Stimulated activated CD4-positive, alpha-beta T cell treated with anti-CD3 and anti-CD28 coated beads, Interleukin-1b, Interleukin-23, amount 100 ng/mL, for 4 hours (primary cell): ENCODE results near the gene PALLD.

ENCODE experiments used
- DNase-seq, 2 donors: peaks; one replicate each; pipeline ENCODE4 v3.0.0-alpha.2; 2020; ENCODE audit warnings: low read depth in 2 of 2

PALLD gene

GRCh38 chr4:168622600-168622999 is 125.7 kb downstream of the PALLD start:
- DNase-seq: no peak

GRCh38 chr4:168623011-168623410 is 126.2 kb downstream of the PALLD start:
- DNase-seq: no peak

GRCh38 chr4:168623484-168623883 is 126.6 kb downstream of the PALLD start:
- no peak for DNase-seq

- DNase-seq: no peak
These were observed 131.4 kb downstream of the PALLD start for GRCh38 chr4:168628251-168628650.

GRCh38 chr4:168629566-168629965 is 132.7 kb downstream of the PALLD start:
- DNase-seq: no peak

- no peak for DNase-seq
These were observed 133.8 kb downstream of the PALLD start for GRCh38 chr4:168630445-168631187.

- DNase-seq: no peak
These were observed 134.7 kb downstream of the PALLD start for GRCh38 chr4:168631241-168632162.

GRCh38 chr4:168632301-168632725 is 135.5 kb downstream of the PALLD start:
- no peak for DNase-seq

- no peak for DNase-seq
These were observed 136.2 kb downstream of the PALLD start for GRCh38 chr4:168633064-168633463.

GRCh38 chr4:168633496-168633895 is 136.6 kb downstream of the PALLD start:
- DNase-seq: no peak

- DNase-seq: no peak
These were observed 137.5 kb downstream of the PALLD start for GRCh38 chr4:168634276-168634802.

- DNase-seq: no peak
These were observed 139.2 kb downstream of the PALLD start for GRCh38 chr4:168636040-168636439.

GRCh38 chr4:168636506-168637196 is 139.8 kb downstream of the PALLD start:
- no peak for DNase-seq

- no peak for DNase-seq
These were observed 141.3 kb downstream of the PALLD start for GRCh38 chr4:168637872-168638756.

GRCh38 chr4:168639914-168640313 is 143.1 kb downstream of the PALLD start:
- DNase-seq: no peak

GRCh38 chr4:168641811-168642140 is 144.9 kb downstream of the PALLD start:
- no peak for DNase-seq

GRCh38 chr4:168642591-168642990 is 145.7 kb downstream of the PALLD start:
- DNase-seq: no peak

GRCh38 chr4:168643111-168643795 is 146.4 kb downstream of the PALLD start:
- no peak for DNase-seq

GRCh38 chr4:168643796-168644159 is 146.9 kb downstream of the PALLD start:
- DNase-seq: no peak

- DNase-seq: no peak
These were observed 149.3 kb downstream of the PALLD start for GRCh38 chr4:168646001-168646768.
